Activated CD4-positive, alpha-beta T cell treated with anti-CD3 and anti-CD28 coated beads, Interleukin-2, amount 50 U/mL, for 1 hour (primary cell): ENCODE results near the gene FBXO44.
"Not testable (repeated sequence)": the region's sequence is repeated elsewhere in the genome, so short reads cannot be mapped to it uniquely, and the experiment has no call there.

Experiments
- DNase-seq: peaks from one replicate; pipeline ENCODE4 v3.0.0-alpha.2; 2020

The FBXO44 gene

GRCh38 chr1:11654137-11654938, at the start of gene FBXO44, which contains the start of gene FBXO2:
FBXO44 (plus strand) TSS chr1:11654877; CDS start chr1:11655836, 959 bp downstream.
FBXO2 (minus strand) TSS chr1:11654429; CDS start chr1:11654340, 89 bp downstream.
- DNase-seq: peak; percentile 72

- DNase-seq: no peak
Measured at GRCh38 chr1:11606775-11607174, 47.9 kb upstream of the FBXO44 start.

GRCh38 chr1:11608596-11609130, 46.0 kb upstream of the FBXO44 start:
- not testable (repeated sequence) for DNase-seq

- not testable (repeated sequence) for DNase-seq
Measured at GRCh38 chr1:11609378-11609777, 45.3 kb upstream of the FBXO44 start.

- no peak for DNase-seq
Measured at GRCh38 chr1:11610629-11611180, 44.0 kb upstream of the FBXO44 start.

- no peak for DNase-seq
Measured at GRCh38 chr1:11611638-11612327, 42.9 kb upstream of the FBXO44 start.

GRCh38 chr1:11613347-11613746, 41.3 kb upstream of the FBXO44 start:
- DNase-seq: no peak

GRCh38 chr1:11615090-11615489, 39.6 kb upstream of the FBXO44 start:
- no peak for DNase-seq

- DNase-seq: no peak
Measured at GRCh38 chr1:11616766-11617165, 37.9 kb upstream of the FBXO44 start.

GRCh38 chr1:11617314-11617713, 37.4 kb upstream of the FBXO44 start:
- DNase-seq: no peak

GRCh38 chr1:11617741-11618140, 36.9 kb upstream of the FBXO44 start:
- DNase-seq: no peak

- DNase-seq: no peak
Measured at GRCh38 chr1:11620405-11620804, 34.3 kb upstream of the FBXO44 start.

GRCh38 chr1:11620924-11621323, 33.8 kb upstream of the FBXO44 start:
- DNase-seq: no peak

GRCh38 chr1:11622398-11622797, 32.3 kb upstream of the FBXO44 start:
- no peak for DNase-seq

- no peak for DNase-seq
Measured at GRCh38 chr1:11623702-11624101, 31.0 kb upstream of the FBXO44 start.

- DNase-seq: no peak
Measured at GRCh38 chr1:11626551-11626950, 28.1 kb upstream of the FBXO44 start.

- DNase-seq: no peak
Measured at GRCh38 chr1:11628767-11629166, 25.9 kb upstream of the FBXO44 start.

- no peak for DNase-seq
Measured at GRCh38 chr1:11629184-11630016, 25.3 kb upstream of the FBXO44 start.

GRCh38 chr1:11634365-11635192, 20.1 kb upstream of the FBXO44 start:
- no peak for DNase-seq

- no peak for DNase-seq
Measured at GRCh38 chr1:11638121-11638520, 16.6 kb upstream of the FBXO44 start.

GRCh38 chr1:11639372-11639771, 15.3 kb upstream of the FBXO44 start:
- DNase-seq: no peak

- DNase-seq: no peak
Measured at GRCh38 chr1:11640101-11640500, 14.6 kb upstream of the FBXO44 start.
